Small intestine (tissue), 7 donors: ENCODE data around the gene HRH1. TPM values are rescaled to one million over a fixed set of nuclear protein-coding genes. Genes with fewer than 3 reads are reported as not detected.

Source experiments
- DNase-seq, 2 donors: peaks; one replicate each; pipeline versions ENCODE4 v3.0.0 to v3.0.0-alpha.2; 2013
- FAIRE-seq: peaks from 2 replicates; lab custom pipeline; 2012; peaks lifted over from hg19 to GRCh38; lab: Jason Lieb, UNC
- H3K27ac ChIP-seq, 3 donors: one replicate each; pipeline ENCODE4 v1.5.1; 2013; ENCODE audit warnings: low read length in 2 of 3, mild to moderate bottlenecking in 2 of 3, control low read depth in 1 of 3, inconsistent platforms in 1 of 3, low read depth in 1 of 3, moderate library complexity in 1 of 3
- H3K27me3 ChIP-seq, 3 donors: one replicate each; pipeline ENCODE4 v1.6.1; 2013; ENCODE audit warnings: low read length in 3 of 3, inconsistent platforms in 1 of 3; ENCODE audit not compliant: control insufficient read depth in 3 of 3, insufficient read depth in 3 of 3
- H3K36me3 ChIP-seq, 3 donors: one replicate each; pipeline ENCODE4 v1.6.1; 2013; ENCODE audit warnings: low read length in 3 of 3, inconsistent platforms in 1 of 3, low read depth in 1 of 3, mild to moderate bottlenecking in 1 of 3, moderate library complexity in 1 of 3; ENCODE audit not compliant: control insufficient read depth in 3 of 3, insufficient read depth in 2 of 3
- H3K4me1 ChIP-seq, 3 donors: one replicate each; pipeline ENCODE4 v1.6.1; 2013; ENCODE audit warnings: low read length in 2 of 3, inconsistent platforms in 1 of 3, low read depth in 1 of 3, mild to moderate bottlenecking in 1 of 3, moderate library complexity in 1 of 3; ENCODE audit not compliant: control insufficient read depth in 3 of 3, insufficient read depth in 2 of 3
- H3K4me3 ChIP-seq, 3 donors: one replicate each; pipeline ENCODE4 v1.5.1; 2013; ENCODE audit warnings: low read length in 3 of 3, control low read depth in 1 of 3, inconsistent platforms in 1 of 3, low read depth in 1 of 3, mild to moderate bottlenecking in 1 of 3, moderate library complexity in 1 of 3
- H3K9me3 ChIP-seq, 2 donors: one replicate each; pipeline ENCODE4 v1.6.1; 2013; ENCODE audit warnings: low read depth in 1 of 2, low read length in 1 of 2; ENCODE audit not compliant: control insufficient read depth in 2 of 2, insufficient read depth in 1 of 2
- WGBS, 3 donors: extraction: QIAGEN DNeasy Blood & Tissue Kit; methylation state at CpG; one replicate each; pipeline ENCODE4 v1.1.7; 2013; 5-methylcytosine and 5-hydroxymethylcytosine counted together
- polyA plus RNA-seq, 4 donors: library from polyadenylated mRNA; stranded (reverse) in 3 of 4; unstranded in 1 of 4; fragments of 200-250 nt in 3 of 4; fragments of 120-200 nt in 1 of 4; gene quantifications; one replicate each; pipeline versions ENCODE4 v1.2.1 to v1.2.3, GENCODE V29; 2013
- donor health status: healthy with polysubstance abuse.
- donor health status: control.
- donor health status: control.
- donor health status: Bipolar disorder and iron deficiency.
- donor health status: healthy.

Gene HRH1
- polyA plus RNA-seq, 4 donors = 1.1 to 3.8 (median 1.5) TPM

DNA sequence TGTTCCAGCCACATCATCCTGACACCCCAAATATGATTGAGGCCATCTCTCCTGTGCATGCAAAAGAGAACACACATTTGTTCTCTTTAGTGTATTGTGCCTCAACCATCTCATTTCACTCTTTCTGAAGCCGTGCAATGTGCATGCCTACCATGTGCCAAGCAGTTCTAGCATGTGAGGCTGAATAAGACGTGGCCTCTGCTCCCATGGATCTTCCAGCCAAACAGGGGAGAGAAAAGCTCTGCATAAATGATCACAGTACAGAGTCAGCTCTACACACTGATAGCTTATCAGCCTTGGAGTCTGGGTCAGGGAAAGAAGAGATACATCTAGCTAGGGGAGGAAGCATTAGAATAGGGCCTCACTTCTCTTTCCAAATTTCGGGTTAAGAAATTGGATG is 69.7 kb downstream of the HRH1 start:
- no peak overlapping the region for H3K27ac ChIP-seq
- DNase-seq (peak in 1 of 2 donors; percentile 61), FAIRE-seq (no peak)
- H3K27me3 ChIP-seq = peaks cover 0 to 3% (median 0%) of the 10 kb centered on the region in 3 donors
- H3K36me3 ChIP-seq = no peaks in the 10 kb centered on the region
- H3K4me1 ChIP-seq = peaks cover 0 to 7% (median 0%) of the 10 kb centered on the region in 3 donors
- no peaks in the 10 kb centered on the region for H3K9me3 ChIP-seq
- 74 to 82% (median 80%) methylated on average over 3 of the region's 3 CpGs for WGBS, 3 donors
- H3K4me3 ChIP-seq = no peak overlapping the region

DNA sequence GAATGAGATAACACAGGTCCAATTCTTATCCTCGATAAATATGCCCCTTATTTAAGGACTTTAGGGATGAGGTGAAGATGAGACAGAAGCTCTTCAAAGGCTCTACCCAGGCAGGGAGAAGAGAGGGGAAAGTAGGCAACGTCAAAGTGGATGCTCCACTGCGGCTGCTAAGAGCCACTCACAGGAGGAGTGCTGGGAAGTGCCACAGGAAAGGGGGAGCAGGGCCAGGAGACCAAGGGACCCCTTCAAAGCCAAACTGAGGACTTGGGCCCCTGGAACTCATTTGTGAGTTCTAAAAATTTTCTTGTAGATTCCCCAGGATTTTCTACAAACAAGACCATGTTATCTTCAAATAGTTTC is 70.6 kb downstream of the HRH1 start:
- peaks cover 0 to 7% (median 0%) of the 10 kb centered on the region in 3 donors for H3K4me1 ChIP-seq
- peaks cover 0 to 3% (median 0%) of the 10 kb centered on the region in 3 donors for H3K27me3 ChIP-seq
- H3K9me3 ChIP-seq = no peaks in the 10 kb centered on the region
- WGBS, 3 donors = 63 to 79% (median 74%) methylated on average over 3 of the region's 3 CpGs
- H3K36me3 ChIP-seq = no peaks in the 10 kb centered on the region
- H3K4me3 ChIP-seq = peak overlapping the region in 1 of 3 donors; percentile 47
- DNase-seq (no peak), FAIRE-seq (no peak)
- H3K27ac ChIP-seq = peak overlapping the region; percentile 25 to 92 (median 92)

DNA sequence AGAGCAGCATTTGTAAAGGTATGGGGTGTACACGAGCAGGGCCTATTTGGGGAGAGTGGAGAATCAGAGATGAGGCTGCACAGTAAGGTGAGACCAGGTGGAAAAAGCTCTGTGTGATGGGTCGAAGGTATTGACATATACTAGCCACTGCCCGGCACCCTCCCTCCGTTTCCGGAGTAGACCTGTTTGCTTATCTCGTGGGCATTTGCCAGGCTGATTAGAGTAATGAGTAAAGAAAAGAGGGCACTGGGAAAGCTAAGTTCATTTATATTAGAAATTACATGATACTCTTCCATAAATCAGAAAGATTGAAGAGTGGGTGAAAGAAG is 71.7 kb downstream of the HRH1 start:
- DNase-seq = peak in 1 of 2 donors; percentile 87
- H3K27ac ChIP-seq = peak overlapping the region; percentile 6 to 92 (median 92)
- H3K9me3 ChIP-seq = no peaks in the 10 kb centered on the region
- H3K36me3 ChIP-seq = no peaks in the 10 kb centered on the region
- 11 to 68% (median 34%) methylated on average over 6 of the region's 6 CpGs for WGBS, 3 donors
- peak overlapping the region in 1 of 3 donors; percentile 41 for H3K4me3 ChIP-seq
- FAIRE-seq = no peak
- H3K27me3 ChIP-seq = peaks cover 0 to 2% (median 0%) of the 10 kb centered on the region in 3 donors
- peaks cover 0 to 7% (median 0%) of the 10 kb centered on the region in 3 donors for H3K4me1 ChIP-seq

DNA sequence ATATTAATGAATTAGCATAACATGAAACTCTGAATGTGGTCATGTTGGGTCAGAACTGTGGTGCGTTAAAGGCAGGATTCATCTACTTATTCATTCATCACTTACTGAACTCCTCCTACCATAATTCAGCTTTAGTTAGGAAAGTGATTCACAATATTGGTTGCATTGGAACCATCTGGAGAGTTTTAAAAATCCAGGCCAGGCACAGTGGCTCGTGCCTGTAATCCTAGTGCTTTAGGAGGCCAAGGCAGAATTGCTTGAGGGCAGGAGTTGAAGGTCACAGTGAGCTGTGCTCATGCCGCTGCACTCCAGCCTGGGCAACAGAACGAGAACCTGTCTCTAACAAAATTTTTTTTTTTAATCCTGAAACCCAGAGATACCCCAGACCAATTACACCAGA is 73.7 kb downstream of the HRH1 start:
- no peaks in the 10 kb centered on the region for H3K9me3 ChIP-seq
- FAIRE-seq (no peak), DNase-seq (no peak)
- no peak overlapping the region for H3K4me3 ChIP-seq
- no peak overlapping the region for H3K27ac ChIP-seq
- WGBS, 3 donors = 62 to 73% (median 67%) methylated on average over 4 of the region's 4 CpGs
- no peaks in the 10 kb centered on the region for H3K36me3 ChIP-seq
- peaks cover 0 to 7% (median 0%) of the 10 kb centered on the region in 3 donors for H3K4me1 ChIP-seq
- peaks cover 0 to 2% (median 0%) of the 10 kb centered on the region in 3 donors for H3K27me3 ChIP-seq

DNA sequence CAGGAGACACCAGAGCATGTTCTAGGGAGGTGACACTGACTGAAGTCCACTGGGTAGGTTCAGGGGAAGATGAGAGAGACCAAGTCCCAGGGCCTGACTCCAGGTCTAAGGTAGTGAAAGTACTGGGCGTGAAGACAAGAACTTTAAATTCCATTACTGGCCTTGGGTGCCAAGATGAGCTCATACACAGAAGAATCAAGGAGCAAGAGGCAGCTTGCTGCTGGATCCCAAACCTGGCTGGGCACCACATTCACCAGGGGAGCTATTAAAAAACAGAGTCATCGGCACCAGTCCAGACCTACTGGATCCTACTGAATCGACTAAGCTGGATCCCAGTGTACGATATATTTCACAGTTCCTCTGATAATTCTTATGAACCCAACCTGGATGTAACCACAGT is 75.8 kb downstream of the HRH1 start:
- no peak overlapping the region for H3K27ac ChIP-seq
- WGBS, 3 donors = 79 to 95% (median 85%) methylated on average over 4 of the region's 4 CpGs
- H3K36me3 ChIP-seq = no peaks in the 10 kb centered on the region
- peaks cover 0 to 3% (median 0%) of the 10 kb centered on the region in 3 donors for H3K4me1 ChIP-seq
- DNase-seq = peak in 1 of 2 donors; percentile 23
- no peak overlapping the region for H3K4me3 ChIP-seq
- peaks cover 0 to 2% (median 0%) of the 10 kb centered on the region in 3 donors for H3K27me3 ChIP-seq
- H3K9me3 ChIP-seq = no peaks in the 10 kb centered on the region
- FAIRE-seq = no peak

DNA sequence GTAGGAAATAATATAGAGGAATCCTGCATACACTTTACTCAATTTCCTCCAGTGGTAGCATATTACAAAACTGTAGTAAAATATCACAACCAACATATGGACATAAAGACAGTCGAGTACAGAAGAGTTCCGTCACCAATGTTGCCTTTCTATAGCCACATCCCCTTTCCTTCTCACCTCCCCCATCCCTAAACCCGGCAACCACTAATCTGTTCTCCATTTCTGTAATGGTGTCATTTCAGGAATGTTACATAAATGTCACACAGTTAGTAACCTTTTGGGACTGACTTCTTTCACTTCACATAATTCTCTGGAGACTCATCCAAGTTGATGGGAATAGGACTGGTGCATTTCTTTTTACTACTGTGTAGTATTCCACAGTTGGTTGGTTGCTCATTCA is 76.5 kb downstream of the HRH1 start:
- Histone ChIP-seq H3K9me3 (no peaks in the 10 kb centered on the region), H3K27ac (no peak overlapping the region), H3K27me3 (peaks cover 0 to 2% (median 0%) of the 10 kb centered on the region in 3 donors), H3K36me3 (no peaks in the 10 kb centered on the region), H3K4me3 (no peak overlapping the region), H3K4me1 (peaks cover 0 to 3% (median 0%) of the 10 kb centered on the region in 3 donors)
- DNase-seq (no peak), FAIRE-seq (no peak)
- 62 to 83% (median 63%) methylated on average over 3 of the region's 3 CpGs for whole genome bisulfite sequencing, 3 donors

DNA sequence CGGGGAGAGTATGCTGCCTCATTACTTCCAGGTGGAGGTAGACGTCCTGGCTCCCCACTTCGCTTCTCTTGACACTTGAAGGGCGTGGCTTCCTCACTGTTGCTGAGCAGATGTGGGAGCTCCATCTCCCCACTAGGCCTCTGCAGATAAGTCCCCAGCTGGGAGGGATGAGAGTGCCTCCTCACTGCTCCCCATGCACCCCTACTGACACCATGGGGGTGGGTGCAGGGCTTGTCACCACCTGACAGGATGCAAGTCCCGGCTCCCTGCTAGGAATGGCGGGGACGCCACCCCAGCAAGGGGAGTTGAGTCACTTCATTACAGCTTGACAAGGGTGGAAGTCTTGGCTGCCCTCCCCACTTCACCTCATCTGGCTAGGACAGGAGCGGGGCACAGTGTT is 81.1 kb downstream of the HRH1 start:
- Histone ChIP-seq H3K4me1 (no peaks in the 10 kb centered on the region), H3K36me3 (no peaks in the 10 kb centered on the region), H3K27ac (no peak overlapping the region), H3K27me3 (no peaks in the 10 kb centered on the region), H3K9me3 (no peaks in the 10 kb centered on the region), H3K4me3 (no peak overlapping the region)
- no peak for DNase-seq
- WGBS, 3 donors = 80 to 85% (median 83%) methylated on average over 8 of the region's 8 CpGs
- no peak for FAIRE-seq

DNA sequence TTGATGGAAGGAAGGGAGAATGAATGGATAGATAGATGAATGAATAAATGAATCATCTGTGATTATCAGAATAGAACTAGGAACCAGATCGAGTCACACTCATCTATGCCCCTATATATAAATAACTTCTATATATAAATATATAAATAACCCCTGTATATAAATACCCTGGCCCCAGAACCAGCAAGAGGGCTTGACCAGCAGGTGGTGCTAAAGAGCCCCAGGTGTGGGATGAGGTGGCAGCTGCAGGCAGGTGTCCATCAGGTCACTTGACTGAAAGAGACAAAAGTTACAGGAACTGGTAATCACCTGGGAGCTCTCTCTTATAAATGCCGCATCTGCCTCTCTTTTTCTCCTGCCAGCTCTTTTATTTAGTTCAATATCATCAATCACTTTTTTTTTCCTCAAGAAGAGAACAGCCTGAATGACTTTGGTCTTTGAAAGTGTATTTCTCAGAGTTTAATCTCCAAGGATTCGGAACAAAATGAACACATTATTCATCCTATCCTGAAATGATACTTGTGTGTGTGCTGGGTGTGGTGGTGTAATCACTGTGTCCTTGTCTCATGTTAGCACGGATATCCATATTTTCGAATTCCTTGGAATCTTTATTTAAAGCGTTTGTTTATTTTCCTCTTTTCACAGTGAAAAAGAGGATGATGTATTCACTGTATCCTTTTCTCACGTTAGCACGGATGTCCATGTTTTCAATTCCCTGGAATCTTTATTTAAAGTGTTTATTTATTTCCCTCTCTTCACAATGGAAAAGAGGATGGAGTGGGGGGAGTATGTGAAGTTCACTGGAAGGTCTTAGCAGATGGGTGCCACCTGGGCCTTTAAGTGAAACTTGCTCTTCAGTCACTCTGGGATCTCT is 82.5 kb downstream of the HRH1 start:
- no peak for FAIRE-seq
- DNase-seq = peak; percentile 74 to 80
- no peak overlapping the region for H3K4me3 ChIP-seq

More for the DNA sequence above, 82.5 kb downstream of the HRH1 start:
- 38 to 55% (median 54%) methylated on average over 8 of the region's 8 CpGs for WGBS, 3 donors
- Histone ChIP-seq H3K36me3 (no peaks in the 10 kb centered on the region), H3K9me3 (no peaks in the 10 kb centered on the region), H3K27ac (no peak overlapping the region), H3K27me3 (no peaks in the 10 kb centered on the region), H3K4me1 (no peaks in the 10 kb centered on the region)
